ENCODE data around the gene PPIL1.

DNA sequence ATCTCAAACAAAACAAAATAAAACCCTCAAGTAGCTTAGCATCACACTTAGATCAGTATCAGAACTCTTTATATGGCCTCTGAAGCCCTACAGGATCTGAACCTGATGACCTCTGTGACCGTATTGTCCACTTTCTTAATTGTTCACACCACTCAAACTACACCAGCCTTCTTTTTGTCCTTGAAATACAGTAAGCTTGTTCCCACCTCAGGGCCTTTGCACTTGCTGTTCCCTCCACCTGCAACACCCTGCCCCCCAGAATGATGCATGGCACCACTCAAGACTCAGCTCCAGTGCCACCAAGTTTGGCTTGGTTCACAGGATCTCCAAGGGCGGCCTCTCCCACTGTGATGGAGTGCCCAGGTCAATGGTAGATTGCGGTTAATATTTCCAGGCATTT is 61.1 kb downstream of the PPIL1 start:
- TF ChIP-seq, protein P1, sequence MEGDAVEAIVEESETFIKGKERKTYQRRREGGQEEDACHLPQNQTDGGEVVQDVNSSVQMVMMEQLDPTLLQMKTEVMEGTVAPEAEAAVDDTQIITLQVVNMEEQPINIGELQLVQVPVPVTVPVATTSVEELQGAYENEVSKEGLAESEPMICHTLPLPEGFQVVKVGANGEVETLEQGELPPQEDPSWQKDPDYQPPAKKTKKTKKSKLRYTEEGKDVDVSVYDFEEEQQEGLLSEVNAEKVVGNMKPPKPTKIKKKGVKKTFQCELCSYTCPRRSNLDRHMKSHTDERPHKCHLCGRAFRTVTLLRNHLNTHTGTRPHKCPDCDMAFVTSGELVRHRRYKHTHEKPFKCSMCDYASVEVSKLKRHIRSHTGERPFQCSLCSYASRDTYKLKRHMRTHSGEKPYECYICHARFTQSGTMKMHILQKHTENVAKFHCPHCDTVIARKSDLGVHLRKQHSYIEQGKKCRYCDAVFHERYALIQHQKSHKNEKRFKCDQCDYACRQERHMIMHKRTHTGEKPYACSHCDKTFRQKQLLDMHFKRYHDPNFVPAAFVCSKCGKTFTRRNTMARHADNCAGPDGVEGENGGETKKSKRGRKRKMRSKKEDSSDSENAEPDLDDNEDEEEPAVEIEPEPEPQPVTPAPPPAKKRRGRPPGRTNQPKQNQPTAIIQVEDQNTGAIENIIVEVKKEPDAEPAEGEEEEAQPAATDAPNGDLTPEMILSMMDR (IDR thresholded peaks at IDR 0.05): no peak
- TF ChIP-seq POLR2A (IDR thresholded peaks at IDR 0.05): no peak
